H9 (cell line): ENCODE results near the gene C1QTNF7. TPM values are rescaled to one million over a fixed set of nuclear protein-coding genes. Genes with fewer than 3 reads are reported as not detected.

ENCODE experiments used
- DNase-seq: peaks from one replicate; pipeline ENCODE4 v3.0.0-alpha.2; 2017
- H2AFZ ChIP-seq: one replicate; pipeline ENCODE4 v1.6.1; 2013; ENCODE audit warnings: mild to moderate bottlenecking, low read length, control low read depth, moderate library complexity
- H2AK5ac ChIP-seq: 2 replicates; pipeline ENCODE4 v1.6.1; 2013; ENCODE audit warnings: low read length, control low read depth, mixed read lengths; ENCODE audit not compliant: insufficient read length
- H2BK120ac ChIP-seq: one replicate; pipeline ENCODE4 v1.6.1; 2013; ENCODE audit warnings: low read depth, mild to moderate bottlenecking, low read length, control low read depth, inconsistent platforms; ENCODE audit not compliant: poor library complexity, severe bottlenecking
- H2BK12ac ChIP-seq: 2 replicates; pipeline ENCODE4 v1.6.1; 2013; ENCODE audit warnings: low read length, control low read depth, mixed read lengths, low read depth; ENCODE audit not compliant: insufficient read length
- H2BK15ac ChIP-seq: 2 replicates; pipeline ENCODE4 v1.6.1; 2013; ENCODE audit warnings: low read depth, low read length, control low read depth
- H2BK20ac ChIP-seq: one replicate; pipeline ENCODE4 v1.6.1; 2013; ENCODE audit warnings: low read depth, mild to moderate bottlenecking, low read length, control low read depth, inconsistent platforms; ENCODE audit not compliant: poor library complexity, severe bottlenecking
- H2BK5ac ChIP-seq: 2 replicates; pipeline ENCODE4 v1.6.1; 2013; ENCODE audit warnings: low read length, control low read depth, mixed read lengths; ENCODE audit not compliant: insufficient read length
- H3K14ac ChIP-seq: 2 replicates; pipeline ENCODE4 v1.6.1; 2013; ENCODE audit warnings: low read length, control low read depth; ENCODE audit not compliant: insufficient read depth
- H3K18ac ChIP-seq: 2 replicates; pipeline ENCODE4 v1.6.1; 2013; ENCODE audit warnings: low read depth, mild to moderate bottlenecking, mixed read lengths, low read length, control low read depth; ENCODE audit not compliant: insufficient read length
- H3K23ac ChIP-seq: 2 replicates; pipeline ENCODE4 v1.6.1; 2013; ENCODE audit warnings: low read length, control low read depth, mixed read lengths, low read depth; ENCODE audit not compliant: insufficient read length
- H3K23me2 ChIP-seq: 2 replicates; pipeline ENCODE4 v1.6.1; 2013; ENCODE audit warnings: low read depth, mild to moderate bottlenecking, mixed read lengths, low read length, control low read depth; ENCODE audit not compliant: insufficient read length, poor library complexity, severe bottlenecking
- H3K27ac ChIP-seq: 2 replicates; pipeline ENCODE4 v1.5.1; 2013; ENCODE audit warnings: low read length, control low read depth, mixed read lengths, low read depth; ENCODE audit not compliant: insufficient read length
- H3K27me3 ChIP-seq: 2 replicates; pipeline ENCODE4 v1.6.1; 2013; ENCODE audit warnings: low read length, control low read depth, inconsistent platforms; ENCODE audit not compliant: insufficient read depth
- H3K4ac ChIP-seq: 2 replicates; pipeline ENCODE4 v1.6.1; 2013; ENCODE audit warnings: low read depth, mild to moderate bottlenecking, control low read depth, inconsistent platforms, low read length, moderate library complexity
- H3K4me1 ChIP-seq: 2 replicates; pipeline ENCODE4 v1.6.1; 2013; ENCODE audit warnings: low read length, control low read depth, inconsistent platforms; ENCODE audit not compliant: insufficient read depth
- H3K4me2 ChIP-seq: 2 replicates; pipeline ENCODE4 v1.6.1; 2013; ENCODE audit warnings: low read length, control low read depth, mixed read lengths; ENCODE audit not compliant: insufficient read length, insufficient read depth
- H3K56ac ChIP-seq: 2 replicates; pipeline ENCODE4 v1.6.1; 2013; ENCODE audit warnings: low read depth, mild to moderate bottlenecking, mixed read lengths, low read length, control low read depth; ENCODE audit not compliant: insufficient read length
- H3K79me1 ChIP-seq: 2 replicates; pipeline ENCODE4 v1.6.1; 2013; ENCODE audit warnings: low read depth, mild to moderate bottlenecking, moderate library complexity, low read length, control low read depth, inconsistent platforms; ENCODE audit not compliant: insufficient read depth, poor library complexity, severe bottlenecking
- H3K79me2 ChIP-seq: 2 replicates; pipeline ENCODE4 v1.6.1; 2013; ENCODE audit warnings: low read length, control low read depth, inconsistent platforms; ENCODE audit not compliant: insufficient read depth
- H3K9ac ChIP-seq: 2 replicates; pipeline ENCODE4 v1.6.1; 2013; ENCODE audit warnings: low read length, control low read depth, mixed read lengths; ENCODE audit not compliant: insufficient read length; ENCODE audit errors: extremely low read depth
- H3K9me3 ChIP-seq: one replicate; pipeline ENCODE4 v1.6.1; 2013; ENCODE audit warnings: low read depth, low read length, inconsistent platforms; ENCODE audit not compliant: control insufficient read depth
- H3T11ph ChIP-seq: one replicate; pipeline ENCODE4 v1.6.1; 2013; ENCODE audit warnings: mild to moderate bottlenecking, low read length, control low read depth, inconsistent platforms
- H4K20me1 ChIP-seq: one replicate; pipeline ENCODE4 v1.6.1; 2013; ENCODE audit not compliant: control insufficient read depth, insufficient read length, insufficient read depth
- H4K5ac ChIP-seq: 2 replicates; pipeline ENCODE4 v1.6.1; 2013; ENCODE audit warnings: low read depth, mild to moderate bottlenecking, mixed read lengths, low read length, control low read depth; ENCODE audit not compliant: insufficient read length
- H4K8ac ChIP-seq: replicated peaks from 2 replicates; pipeline ENCODE4 v1.6.1; 2013; ENCODE audit warnings: low read length, control low read depth, mixed read lengths, low read depth; ENCODE audit not compliant: insufficient read length
- H4K91ac ChIP-seq: 2 replicates; pipeline ENCODE4 v1.6.1; 2013; ENCODE audit warnings: low read depth, mild to moderate bottlenecking, moderate library complexity, mixed read lengths, low read length, control low read depth; ENCODE audit not compliant: insufficient read length
- H3K27ac Mint-ChIP-seq, 3 experiments: 2 replicates in 2 of 3; 3 replicates in 1 of 3; pipeline ENCODE4 v1.8.0; 2020 to 2021; ENCODE audit warnings: mixed read lengths in 3 of 3, mild to moderate bottlenecking in 1 of 3, moderate library complexity in 1 of 3
- H3K27me3 Mint-ChIP-seq: 2 replicates; pipeline ENCODE4 v1.8.0; 2021; ENCODE audit warnings: low read depth, mild to moderate bottlenecking, moderate library complexity, mixed read lengths
- H3K36me3 Mint-ChIP-seq, 3 experiments: 2 replicates in 2 of 3; 3 replicates in 1 of 3; pipeline ENCODE4 v1.8.0; 2020 to 2021; ENCODE audit warnings: low read depth in 3 of 3, mixed read lengths in 3 of 3; ENCODE audit not compliant: insufficient read depth in 1 of 3
- H3K4me1 Mint-ChIP-seq, 2 experiments: 2 replicates each; pipeline ENCODE4 v1.8.0; 2020; ENCODE audit warnings: mixed read lengths in 2 of 2
- H3K4me3 Mint-ChIP-seq, 2 experiments: 2 replicates in 1 of 2; 3 replicates in 1 of 2; pipeline ENCODE4 v1.8.0; 2020 to 2021; ENCODE audit warnings: mild to moderate bottlenecking in 2 of 2, mixed read lengths in 2 of 2, moderate library complexity in 1 of 2
- H3K9me3 Mint-ChIP-seq, 2 experiments: 2 replicates in 1 of 2; 3 replicates in 1 of 2; pipeline ENCODE4 v1.8.0; 2020; ENCODE audit warnings: mild to moderate bottlenecking in 2 of 2, mixed read lengths in 2 of 2, moderate library complexity in 1 of 2
- WGBS: extraction: QIAGEN DNeasy Blood & Tissue Kit; methylation state at CpG from one replicate; pipeline ENCODE4 v1.1.7; 2013; ENCODE audit warnings: missing lambda C conversion rate, low lambda C conversion rate, mixed read lengths; ENCODE audit not compliant: insufficient read length; ENCODE audit errors: extremely low coverage; 5-methylcytosine and 5-hydroxymethylcytosine counted together
- total RNA-seq: library from RNA; stranded (reverse); gene quantifications from 2 replicates; pipeline ENCODE4 v1.2.1, GENCODE V29; 2021
- TF ChIP-seq, protein P1 (sequence below): fragments of 200-600 bp; sonication (generic); conservative IDR thresholded peaks from 3 replicates; pipeline ENCODE4 v1.8.0; 2021; ENCODE audit warnings: antibody characterized with exemption, mild to moderate bottlenecking

Gene C1QTNF7
- total RNA-seq, 1 experiment from 2014 or later, result not detected

DNA sequence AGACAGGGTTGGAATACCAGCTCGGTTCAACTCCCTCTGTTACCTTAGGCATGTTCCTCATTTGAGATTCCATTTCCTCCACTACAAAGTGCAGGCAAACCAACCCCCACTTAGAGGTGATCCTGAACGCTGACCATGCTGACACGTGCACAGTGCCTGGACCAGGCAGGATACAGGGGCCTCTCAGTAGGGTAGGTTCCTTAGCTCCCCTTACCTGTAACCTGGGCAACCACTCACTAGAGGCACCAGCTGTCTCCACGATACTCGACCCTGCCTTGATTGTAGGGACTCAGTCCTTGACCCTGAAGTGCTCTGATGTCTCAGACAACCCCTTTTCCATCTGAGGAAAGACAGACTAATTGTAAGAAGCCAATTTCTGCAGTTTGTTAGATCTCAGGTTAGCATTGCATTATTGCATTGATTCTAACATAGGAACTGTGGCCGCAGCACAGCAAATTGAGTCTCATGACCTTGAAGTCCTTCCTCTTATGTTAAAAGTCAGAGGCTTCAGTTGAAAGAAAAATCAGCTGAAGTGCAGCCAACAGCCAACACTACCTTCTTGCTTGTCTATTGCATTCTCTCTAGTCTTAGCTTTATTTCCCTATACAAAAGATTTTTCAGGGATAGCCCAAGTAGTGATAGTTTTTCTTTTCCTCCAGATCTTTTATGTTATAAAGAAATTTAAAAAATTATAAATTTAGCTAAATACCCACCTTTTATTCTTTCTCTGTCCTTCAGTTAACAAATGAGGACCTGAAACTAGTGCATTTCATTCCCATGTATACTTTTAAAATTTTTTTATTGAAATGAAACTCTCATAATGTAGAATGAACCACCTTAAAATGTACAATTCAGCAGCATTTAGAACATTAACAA, 11.2 kb upstream of the C1QTNF7 start:
- Histone ChIP-seq H4K5ac (no peak overlapping the region), H3K9me3 (no peaks in the 10 kb centered on the region), H3K79me2 (no peaks in the 10 kb centered on the region), H2BK12ac (no peak overlapping the region), H2AK5ac (no peak overlapping the region), H3T11ph (no peak overlapping the region), H2BK120ac (no peak overlapping the region), H4K20me1 (no peaks in the 10 kb centered on the region), H4K91ac (no peak overlapping the region), H3K23me2 (no peaks in the 10 kb centered on the region), H3K27ac (no peak overlapping the region), H3K18ac (no peak overlapping the region), H2BK20ac (no peak overlapping the region), H3K23ac (no peak overlapping the region), H2BK5ac (no peak overlapping the region), H2AFZ (no peak overlapping the region), H3K4me2 (no peak overlapping the region), H3K4ac (no peak overlapping the region), H3K56ac (no peak overlapping the region), H3K4me1 (no peaks in the 10 kb centered on the region; the same call in 1 of the 2 replicates), H3K14ac (no peak overlapping the region), H3K27me3 (no peaks in the 10 kb centered on the region), H4K8ac (no peak overlapping the region), H3K79me1 (no peaks in the 10 kb centered on the region), H3K9ac (no peak overlapping the region), H2BK15ac (no peak overlapping the region)
- no peak for DNase-seq
- TF ChIP-seq, protein P1, sequence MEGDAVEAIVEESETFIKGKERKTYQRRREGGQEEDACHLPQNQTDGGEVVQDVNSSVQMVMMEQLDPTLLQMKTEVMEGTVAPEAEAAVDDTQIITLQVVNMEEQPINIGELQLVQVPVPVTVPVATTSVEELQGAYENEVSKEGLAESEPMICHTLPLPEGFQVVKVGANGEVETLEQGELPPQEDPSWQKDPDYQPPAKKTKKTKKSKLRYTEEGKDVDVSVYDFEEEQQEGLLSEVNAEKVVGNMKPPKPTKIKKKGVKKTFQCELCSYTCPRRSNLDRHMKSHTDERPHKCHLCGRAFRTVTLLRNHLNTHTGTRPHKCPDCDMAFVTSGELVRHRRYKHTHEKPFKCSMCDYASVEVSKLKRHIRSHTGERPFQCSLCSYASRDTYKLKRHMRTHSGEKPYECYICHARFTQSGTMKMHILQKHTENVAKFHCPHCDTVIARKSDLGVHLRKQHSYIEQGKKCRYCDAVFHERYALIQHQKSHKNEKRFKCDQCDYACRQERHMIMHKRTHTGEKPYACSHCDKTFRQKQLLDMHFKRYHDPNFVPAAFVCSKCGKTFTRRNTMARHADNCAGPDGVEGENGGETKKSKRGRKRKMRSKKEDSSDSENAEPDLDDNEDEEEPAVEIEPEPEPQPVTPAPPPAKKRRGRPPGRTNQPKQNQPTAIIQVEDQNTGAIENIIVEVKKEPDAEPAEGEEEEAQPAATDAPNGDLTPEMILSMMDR, result no peak
- peaks cover 16 to 22% of the 10 kb centered on the region in 2 experiments for H3K4me1 Mint-ChIP-seq
- no peaks in the 10 kb centered on the region for H3K36me3 Mint-ChIP-seq
- H3K27ac Mint-ChIP-seq, result no peak overlapping the region; a peak in 1 of 7 replicates
- H3K4me3 Mint-ChIP-seq, result no peak overlapping the region
- WGBS, result no CpG with 5 or more reads among the region's 6 CpGs
- peaks cover 2% of the 10 kb centered on the region for H3K27me3 Mint-ChIP-seq
- H3K9me3 Mint-ChIP-seq, result no peaks in the 10 kb centered on the region
